ENCODE data around the gene C13orf42. TPM values are rescaled to one million over a fixed set of nuclear protein-coding genes. Genes with fewer than 3 reads are reported as not detected.

Gene C13orf42
- polyA plus RNA-seq (2013), result not detected

DNA sequence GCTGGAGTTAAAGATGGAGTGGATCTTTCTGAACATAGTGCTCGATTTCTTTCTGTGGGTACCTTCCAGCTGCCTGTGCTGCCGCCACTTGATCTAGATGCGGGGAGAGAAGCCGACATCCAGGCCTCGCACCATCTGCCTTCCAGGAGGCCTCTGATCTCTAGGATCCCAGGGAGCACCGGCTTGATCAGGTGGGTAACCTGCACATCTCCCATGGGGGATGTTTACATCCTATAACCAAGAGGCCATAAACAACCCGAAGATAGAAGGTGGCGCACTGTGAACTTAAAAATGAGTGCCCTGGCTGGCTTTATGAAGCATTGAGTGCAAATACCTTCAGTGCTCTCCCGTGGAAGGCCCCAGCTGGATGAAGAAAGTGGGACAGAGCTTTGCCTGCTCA lies at the start of gene C13orf42:
Gene C13orf42 (minus strand): TSS at position 101 of the 400 bp plus-strand sequence. CDS start 65 bp downstream, at position 36.
- WGBS (ENCODE audit: insufficient coverage), result over 99% methylated on average over 8 of the region's 9 CpGs
- no peaks in the 10 kb centered on the region for H3K9me3 ChIP-seq (ENCODE audit: control extremely low read depth in 1 of 5, control insufficient read depth in 4 of 5, insufficient read depth in 2 of 5, low read depth in 1 of 5, low read length in 4 of 5)
- H3K4me1 ChIP-seq (ENCODE audit: control extremely low read depth in 1 of 4, control insufficient read depth in 4 of 4, insufficient read depth in 4 of 4, low read length in 3 of 4), result no peaks in the 10 kb centered on the region
- H3K27ac ChIP-seq (ENCODE audit: insufficient read depth in 1 of 2, low read depth in 1 of 2, low read length in 2 of 2, poor library complexity in 1 of 2, severe bottlenecking in 2 of 2), result no peak within 1 kb of the TSS
- ChIA-PET POLR2A (no interaction called here), CTCF (interaction anchor here (1.0 to 1.5 kb wide), 2 partner anchors 40 to 176 kb away, joined by 3 to 5 read pairs; no protein-coding TSS in a partner anchor)
- H3K27me3 ChIP-seq (replicated peaks in 2 of 5; ENCODE audit: control insufficient read depth in 4 of 5, insufficient read depth in 5 of 5, low read length in 4 of 5), result peaks cover 0 to 2% (median 0%) of the 10 kb centered on the region in 5 experiments
- no peaks in the 10 kb centered on the region for H3K36me3 ChIP-seq (ENCODE audit: control insufficient read depth in 4 of 4, insufficient read depth in 4 of 4, low read length in 3 of 4)
- no peak within 1 kb of the TSS for H3K4me3 ChIP-seq (ENCODE audit: control insufficient read depth in 1 of 7, extremely low read depth in 1 of 7, insufficient read depth in 4 of 7, low read depth in 2 of 7, low read length in 6 of 7)
- DNase-seq, result no peak

DNA sequence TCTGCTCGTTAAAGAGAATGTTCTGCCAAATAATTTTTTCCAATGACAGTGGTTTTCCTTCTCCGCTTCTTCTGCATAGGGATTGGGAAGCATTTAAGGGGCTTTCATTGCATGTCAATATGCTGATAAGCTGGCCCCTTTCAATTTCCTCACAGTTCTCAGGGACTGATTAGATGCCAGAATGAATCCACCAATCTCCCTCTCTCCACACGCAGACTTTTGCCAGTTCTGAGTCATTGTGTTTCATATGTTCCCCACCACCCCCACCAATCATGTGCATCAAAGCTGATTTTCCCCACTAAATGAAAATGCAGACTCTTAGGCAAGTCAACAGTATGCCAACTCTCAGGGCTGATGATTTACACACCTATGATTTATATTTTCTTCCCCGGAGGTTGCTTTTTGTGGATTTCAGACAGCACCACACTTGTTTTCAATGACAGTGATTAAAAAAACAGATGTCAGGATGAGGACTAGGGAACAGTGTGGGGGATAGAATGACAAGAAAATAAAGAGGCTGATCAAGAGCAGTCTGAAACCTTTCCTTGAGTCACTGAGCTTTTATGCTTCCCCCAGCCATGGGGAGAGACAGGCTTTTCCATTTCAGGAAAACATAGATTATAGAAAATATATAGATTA lies 47.9 kb upstream of the C13orf42 start:
- 89% methylated on average over 3 of the region's 4 CpGs for WGBS (ENCODE audit: insufficient coverage)
- H3K27me3 ChIP-seq (replicated peaks in 2 of 5; ENCODE audit: control insufficient read depth in 4 of 5, insufficient read depth in 5 of 5, low read length in 4 of 5), result no peaks in the 10 kb centered on the region
- ChIA-PET POLR2A (no interaction called here), CTCF (no interaction called here)
- no peaks in the 10 kb centered on the region for H3K36me3 ChIP-seq (ENCODE audit: control insufficient read depth in 4 of 4, insufficient read depth in 4 of 4, low read length in 3 of 4)
- H3K9me3 ChIP-seq (ENCODE audit: control extremely low read depth in 1 of 5, control insufficient read depth in 4 of 5, insufficient read depth in 2 of 5, low read depth in 1 of 5, low read length in 4 of 5), result no peaks in the 10 kb centered on the region
- no peak overlapping the region for H3K27ac ChIP-seq (ENCODE audit: insufficient read depth in 1 of 2, low read depth in 1 of 2, low read length in 2 of 2, poor library complexity in 1 of 2, severe bottlenecking in 2 of 2)
- peaks cover 0 to 4% (median 0%) of the 10 kb centered on the region in 4 experiments for H3K4me1 ChIP-seq (ENCODE audit: control extremely low read depth in 1 of 4, control insufficient read depth in 4 of 4, insufficient read depth in 4 of 4, low read length in 3 of 4)
- DNase-seq, result no peak
- H3K4me3 ChIP-seq (ENCODE audit: control insufficient read depth in 1 of 7, extremely low read depth in 1 of 7, insufficient read depth in 4 of 7, low read depth in 2 of 7, low read length in 6 of 7), result no peak overlapping the region

DNA sequence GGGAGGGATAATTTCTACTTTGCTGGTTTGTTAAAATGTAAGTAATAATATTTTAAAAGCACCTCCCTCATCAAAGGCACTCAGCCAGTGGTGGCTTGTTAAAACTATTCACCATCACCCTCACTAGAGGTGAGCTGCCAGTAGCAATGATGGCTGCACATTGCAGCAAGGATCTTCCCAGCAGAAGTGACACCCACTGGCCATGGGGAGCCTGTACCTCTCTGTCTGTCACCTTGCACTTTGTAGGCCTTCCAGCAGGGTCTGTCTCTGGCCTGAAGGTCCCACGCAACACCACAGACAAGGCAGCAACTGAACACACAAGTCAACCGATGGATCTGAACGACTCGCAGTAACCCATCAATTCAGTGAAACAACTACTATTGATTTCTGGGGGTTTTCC lies 47.3 kb upstream of the C13orf42 start:
- H3K27ac ChIP-seq (ENCODE audit: insufficient read depth in 1 of 2, low read depth in 1 of 2, low read length in 2 of 2, poor library complexity in 1 of 2, severe bottlenecking in 2 of 2), result no peak overlapping the region
- no peaks in the 10 kb centered on the region for H3K9me3 ChIP-seq (ENCODE audit: control extremely low read depth in 1 of 5, control insufficient read depth in 4 of 5, insufficient read depth in 2 of 5, low read depth in 1 of 5, low read length in 4 of 5)
- DNase-seq, result peak in 1 of 3 donors; percentile 21
- WGBS (ENCODE audit: insufficient coverage), result 100% methylated on average over 2 of the region's 4 CpGs
- no peak overlapping the region for H3K4me3 ChIP-seq (ENCODE audit: control insufficient read depth in 1 of 7, extremely low read depth in 1 of 7, insufficient read depth in 4 of 7, low read depth in 2 of 7, low read length in 6 of 7)
- POLR2A ChIA-PET, result no interaction called here
- peaks cover 0 to 4% (median 0%) of the 10 kb centered on the region in 4 experiments for H3K4me1 ChIP-seq (ENCODE audit: control extremely low read depth in 1 of 4, control insufficient read depth in 4 of 4, insufficient read depth in 4 of 4, low read length in 3 of 4)
- CTCF ChIA-PET, result no interaction called here
- H3K27me3 ChIP-seq (replicated peaks in 2 of 5; ENCODE audit: control insufficient read depth in 4 of 5, insufficient read depth in 5 of 5, low read length in 4 of 5), result no peaks in the 10 kb centered on the region
- no peaks in the 10 kb centered on the region for H3K36me3 ChIP-seq (ENCODE audit: control insufficient read depth in 4 of 4, insufficient read depth in 4 of 4, low read length in 3 of 4)

- no peak for DNase-seq
- Histone ChIP-seq H3K27me3 (replicated peaks in 2 of 5; ENCODE audit: control insufficient read depth in 4 of 5, insufficient read depth in 5 of 5, low read length in 4 of 5) (no peaks in the 10 kb centered on the region), H3K9me3 (ENCODE audit: control extremely low read depth in 1 of 5, control insufficient read depth in 4 of 5, insufficient read depth in 2 of 5, low read depth in 1 of 5, low read length in 4 of 5) (no peaks in the 10 kb centered on the region), H3K4me1 (ENCODE audit: control extremely low read depth in 1 of 4, control insufficient read depth in 4 of 4, insufficient read depth in 4 of 4, low read length in 3 of 4) (peaks cover 0 to 4% (median 0%) of the 10 kb centered on the region in 4 experiments), H3K27ac (ENCODE audit: insufficient read depth in 1 of 2, low read depth in 1 of 2, low read length in 2 of 2, poor library complexity in 1 of 2, severe bottlenecking in 2 of 2) (no peak overlapping the region), H3K4me3 (ENCODE audit: control insufficient read depth in 1 of 7, extremely low read depth in 1 of 7, insufficient read depth in 4 of 7, low read depth in 2 of 7, low read length in 6 of 7) (no peak overlapping the region), H3K36me3 (ENCODE audit: control insufficient read depth in 4 of 4, insufficient read depth in 4 of 4, low read length in 3 of 4) (no peaks in the 10 kb centered on the region)
- WGBS (ENCODE audit: insufficient coverage), result 100% methylated on average over 2 of the region's 3 CpGs
- ChIA-PET POLR2A (no interaction called here), CTCF (interaction anchor here (1.1 to 1.3 kb wide), 3 partner anchors 14 to 32 kb away, joined by 3 to 4 read pairs (median 3); no protein-coding TSS in a partner anchor)
Measured at GRCh38 chr13:51156648-51157047, 45.6 kb upstream of the C13orf42 start.

GRCh38 chr13:51155776-51156515 lies 44.9 kb upstream of the C13orf42 start:
- H3K9me3 ChIP-seq (ENCODE audit: control extremely low read depth in 1 of 5, control insufficient read depth in 4 of 5, insufficient read depth in 2 of 5, low read depth in 1 of 5, low read length in 4 of 5), result no peaks in the 10 kb centered on the region
- no peak for DNase-seq
- no peak overlapping the region for H3K27ac ChIP-seq (ENCODE audit: insufficient read depth in 1 of 2, low read depth in 1 of 2, low read length in 2 of 2, poor library complexity in 1 of 2, severe bottlenecking in 2 of 2)
- H3K27me3 ChIP-seq (replicated peaks in 2 of 5; ENCODE audit: control insufficient read depth in 4 of 5, insufficient read depth in 5 of 5, low read length in 4 of 5), result no peaks in the 10 kb centered on the region
- H3K4me1 ChIP-seq (ENCODE audit: control extremely low read depth in 1 of 4, control insufficient read depth in 4 of 4, insufficient read depth in 4 of 4, low read length in 3 of 4), result peaks cover 0 to 4% (median 0%) of the 10 kb centered on the region in 4 experiments
- H3K4me3 ChIP-seq (ENCODE audit: control insufficient read depth in 1 of 7, extremely low read depth in 1 of 7, insufficient read depth in 4 of 7, low read depth in 2 of 7, low read length in 6 of 7), result no peak overlapping the region
- ChIA-PET POLR2A (no interaction called here), CTCF (interaction anchor here (1.1 to 1.4 kb wide), 2 partner anchors 13 to 130 kb away, joined by 3 to 4 read pairs; no protein-coding TSS in a partner anchor)
- WGBS (ENCODE audit: insufficient coverage), result 96% methylated on average over 4 of the region's 8 CpGs
- H3K36me3 ChIP-seq (ENCODE audit: control insufficient read depth in 4 of 4, insufficient read depth in 4 of 4, low read length in 3 of 4), result no peaks in the 10 kb centered on the region

DNA sequence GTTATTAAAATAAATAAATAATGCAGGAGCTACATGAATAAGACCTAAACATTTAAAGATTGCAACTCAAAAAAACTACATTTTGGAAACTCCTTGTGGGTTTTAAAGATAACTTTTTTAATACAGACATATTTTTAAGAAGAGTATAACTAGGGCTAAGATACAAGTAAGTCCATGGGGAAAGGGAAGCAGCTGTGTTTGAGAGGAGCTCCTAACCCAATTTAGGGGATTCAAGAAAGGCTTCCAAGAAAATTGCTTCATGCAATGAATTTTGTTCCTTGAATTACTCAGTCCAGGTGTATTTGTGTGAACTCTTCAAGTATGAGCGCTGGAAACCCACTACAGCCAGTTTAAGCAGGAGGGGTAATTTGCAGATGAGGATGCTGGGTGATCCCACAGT lies 44.1 kb upstream of the C13orf42 start:
- ChIA-PET CTCF (interaction anchor here (1.4 kb wide), 1 partner anchor 131 kb away, joined by 4 read pairs; no protein-coding TSS in a partner anchor), POLR2A (no interaction called here)
- H3K4me1 ChIP-seq (ENCODE audit: control extremely low read depth in 1 of 4, control insufficient read depth in 4 of 4, insufficient read depth in 4 of 4, low read length in 3 of 4), result peaks cover 0 to 4% (median 0%) of the 10 kb centered on the region in 4 experiments
- H3K36me3 ChIP-seq (ENCODE audit: control insufficient read depth in 4 of 4, insufficient read depth in 4 of 4, low read length in 3 of 4), result no peaks in the 10 kb centered on the region
- no peak overlapping the region for H3K27ac ChIP-seq (ENCODE audit: insufficient read depth in 1 of 2, low read depth in 1 of 2, low read length in 2 of 2, poor library complexity in 1 of 2, severe bottlenecking in 2 of 2)
- no peaks in the 10 kb centered on the region for H3K27me3 ChIP-seq (replicated peaks in 2 of 5; ENCODE audit: control insufficient read depth in 4 of 5, insufficient read depth in 5 of 5, low read length in 4 of 5)
- H3K9me3 ChIP-seq (ENCODE audit: control extremely low read depth in 1 of 5, control insufficient read depth in 4 of 5, insufficient read depth in 2 of 5, low read depth in 1 of 5, low read length in 4 of 5), result no peaks in the 10 kb centered on the region
- no CpG with 5 or more reads among the region's 1 CpG for WGBS (ENCODE audit: insufficient coverage)
- H3K4me3 ChIP-seq (ENCODE audit: control insufficient read depth in 1 of 7, extremely low read depth in 1 of 7, insufficient read depth in 4 of 7, low read depth in 2 of 7, low read length in 6 of 7), result no peak overlapping the region
- no peak for DNase-seq

- Histone ChIP-seq H3K27ac (ENCODE audit: insufficient read depth in 1 of 2, low read depth in 1 of 2, low read length in 2 of 2, poor library complexity in 1 of 2, severe bottlenecking in 2 of 2) (no peak overlapping the region), H3K9me3 (ENCODE audit: control extremely low read depth in 1 of 5, control insufficient read depth in 4 of 5, insufficient read depth in 2 of 5, low read depth in 1 of 5, low read length in 4 of 5) (no peaks in the 10 kb centered on the region), H3K4me1 (ENCODE audit: control extremely low read depth in 1 of 4, control insufficient read depth in 4 of 4, insufficient read depth in 4 of 4, low read length in 3 of 4) (peaks cover 0 to 4% (median 0%) of the 10 kb centered on the region in 4 experiments), H3K4me3 (ENCODE audit: control insufficient read depth in 1 of 7, extremely low read depth in 1 of 7, insufficient read depth in 4 of 7, low read depth in 2 of 7, low read length in 6 of 7) (peak overlapping the region in 1 of 7 experiments; percentile 23), H3K27me3 (replicated peaks in 2 of 5; ENCODE audit: control insufficient read depth in 4 of 5, insufficient read depth in 5 of 5, low read length in 4 of 5) (no peaks in the 10 kb centered on the region), H3K36me3 (ENCODE audit: control insufficient read depth in 4 of 4, insufficient read depth in 4 of 4, low read length in 3 of 4) (no peaks in the 10 kb centered on the region)
- ChIA-PET POLR2A (no interaction called here), CTCF (interaction anchor here (2.5 to 7.4 kb wide), 2 partner anchors 125 to 133 kb away, joined by 5 to 60 read pairs; no protein-coding TSS in a partner anchor)
- peak; percentile 37 to 79 (median 77) for DNase-seq
- WGBS (ENCODE audit: insufficient coverage), result 76% methylated on average over 4 of the region's 7 CpGs
Measured at GRCh38 chr13:51154029-51154555, 43.0 kb upstream of the C13orf42 start.

Data from common myeloid progenitor, CD34-positive (primary cell).